Upper lobe of left lung (tissue), 4 donors: ENCODE results near the gene ZNF74.

Source experiments
- CTCF ChIP-seq, 6 experiments: fragments of 450-650 bp in 4 of 6; fragments of 200-600 bp in 2 of 6; sonication (generic) in 2 of 6; IDR thresholded peaks; one replicate each; pipeline ENCODE4 v1.5.1; 2016 to 2019; ENCODE audit warnings: antibody characterized with exemption in 6 of 6
- EP300 ChIP-seq, 4 donors: sonication (generic); formaldehyde crosslinking; IDR thresholded peaks; one replicate each; pipeline ENCODE4 v1.5.1; 2017; ENCODE audit warnings: antibody characterized with exemption in 4 of 4, control low read depth in 2 of 4
- POLR2A ChIP-seq, 4 donors: fragments of 450-650 bp; IDR thresholded peaks; one replicate each; pipeline ENCODE4 v1.5.1; 2016 to 2017; ENCODE audit warnings: antibody characterized with exemption in 4 of 4, mild to moderate bottlenecking in 2 of 4
- POLR2AphosphoS5 ChIP-seq, 2 donors: sonication (generic); formaldehyde crosslinking; IDR thresholded peaks; one replicate each; pipeline ENCODE4 v1.5.1; 2017; ENCODE audit warnings: antibody characterized with exemption in 2 of 2

- TF ChIP-seq CTCF (IDR thresholded peaks at IDR 0.05), result no peak
- TF ChIP-seq EP300 (IDR thresholded peaks at IDR 0.05), result no peak
- TF ChIP-seq POLR2A (IDR thresholded peaks at IDR 0.05), result no peak
- no peak for TF ChIP-seq POLR2AphosphoS5 (IDR thresholded peaks at IDR 0.05)
Observed at GRCh38 chr22:20435436-20436306, 41.7 kb downstream of the ZNF74 start.
